Measurements from ENCODE around the gene OTOGL.

The OTOGL gene

GRCh38 chr12:80212938-80213645 is 113.8 kb downstream of the OTOGL start:
- TF ChIP-seq USF1 (IDR thresholded peaks at IDR 0.05) (no peak), TCF12 (IDR thresholded peaks at IDR 0.05; ENCODE audit: low read depth) (no peak), EP300 (IDR thresholded peaks at IDR 0.05; ENCODE audit: borderline replicate concordance) (no peak), REST (IDR thresholded peaks at IDR 0.05; ENCODE audit: low read depth) (no peak), ZBTB7A (IDR thresholded peaks at IDR 0.05; ENCODE audit: low read depth) (no peak), CREB1 (IDR thresholded peaks at IDR 0.05; ENCODE audit: low read depth) (no peak), CEBPB (IDR thresholded peaks at IDR 0.05) (no peak), MAX (IDR thresholded peaks at IDR 0.05) (no peak), TEAD4 (IDR thresholded peaks at IDR 0.05) (no peak)

- TF ChIP-seq EP300 (IDR thresholded peaks at IDR 0.05; ENCODE audit: borderline replicate concordance) (no peak), FOXM1 (IDR thresholded peaks at IDR 0.05; ENCODE audit: borderline replicate concordance, low read depth) (no peak)
Measured at GRCh38 chr12:80213871-80214270, 114.5 kb downstream of the OTOGL start.

- TF ChIP-seq REST (IDR thresholded peaks at IDR 0.05; ENCODE audit: low read depth) (no peak), EGR1 (IDR thresholded peaks at IDR 0.05) (no peak), EP300 (IDR thresholded peaks at IDR 0.05; ENCODE audit: borderline replicate concordance) (no peak), CREB1 (IDR thresholded peaks at IDR 0.05; ENCODE audit: low read depth) (no peak), CEBPB (IDR thresholded peaks at IDR 0.05) (no peak), ZBTB7A (IDR thresholded peaks at IDR 0.05; ENCODE audit: low read depth) (no peak), NFIC (IDR thresholded peaks at IDR 0.05) (no peak), FOXM1 (IDR thresholded peaks at IDR 0.05; ENCODE audit: borderline replicate concordance, low read depth) (no peak), TCF12 (IDR thresholded peaks at IDR 0.05; ENCODE audit: low read depth) (no peak)
Measured at GRCh38 chr12:80217011-80217535, 117.7 kb downstream of the OTOGL start.

GRCh38 chr12:80219345-80219744 is 120.0 kb downstream of the OTOGL start:
- no peak for TF ChIP-seq TAF1 (IDR thresholded peaks at IDR 0.05; ENCODE audit: low read depth)
- TF ChIP-seq TEAD4 (IDR thresholded peaks at IDR 0.05), result no peak
- no peak for TF ChIP-seq CREB1 (IDR thresholded peaks at IDR 0.05; ENCODE audit: low read depth)
- TF ChIP-seq USF1 (IDR thresholded peaks at IDR 0.05), result no peak
- TF ChIP-seq EP300 (IDR thresholded peaks at IDR 0.05; ENCODE audit: borderline replicate concordance), result no peak
- no peak for TF ChIP-seq TCF12 (IDR thresholded peaks at IDR 0.05; ENCODE audit: low read depth)
- TF ChIP-seq MAX (IDR thresholded peaks at IDR 0.05), result no peak
- TF ChIP-seq RAD21 (IDR thresholded peaks at IDR 0.05; ENCODE audit: low read depth), result no peak
- TF ChIP-seq ZBTB7A (IDR thresholded peaks at IDR 0.05; ENCODE audit: low read depth), result no peak
- no peak for TF ChIP-seq FOXM1 (IDR thresholded peaks at IDR 0.05; ENCODE audit: borderline replicate concordance, low read depth)
- no peak for TF ChIP-seq CEBPB (IDR thresholded peaks at IDR 0.05)
- no peak for TF ChIP-seq REST (IDR thresholded peaks at IDR 0.05; ENCODE audit: low read depth)
- no peak for TF ChIP-seq EGR1 (IDR thresholded peaks at IDR 0.05)
- no peak for TF ChIP-seq YY1 (IDR thresholded peaks at IDR 0.05; ENCODE audit: low read depth)
- TF ChIP-seq NFIC (IDR thresholded peaks at IDR 0.05), result no peak
